Loucy (cell line): ENCODE results near the gene CAMKMT.
A peak's percentile ranks its signal among the peaks of the same experiment; 100 is the strongest.

Experiments
- H2AFZ ChIP-seq: fragments of 200-600 bp; sonication (generic); 2 replicates; pipeline ENCODE4 v1.6.0; 2016; ENCODE audit warnings: antibody characterized with exemption, mild to moderate bottlenecking, low read length, moderate library complexity
- H3F3A ChIP-seq: fragments of 200-600 bp; 2 replicates; pipeline ENCODE4 v1.6.0; 2016; ENCODE audit warnings: antibody characterized with exemption, low read depth, mild to moderate bottlenecking
- H3K27me3 ChIP-seq: fragments of 200-600 bp; sonication (generic); 2 replicates; pipeline ENCODE4 v1.6.1; 2014; ENCODE audit warnings: low read length, mild to moderate bottlenecking; ENCODE audit not compliant: insufficient read depth, poor library complexity, severe bottlenecking
- H3K36me3 ChIP-seq: fragments of 200-600 bp; sonication (generic); 2 replicates; pipeline ENCODE4 v1.6.1; 2016; ENCODE audit warnings: low read length; ENCODE audit not compliant: insufficient read depth
- H3K4me1 ChIP-seq: fragments of 200-600 bp; sonication (generic); 2 replicates; pipeline ENCODE4 v1.5.1; 2014; ENCODE audit warnings: low read length, mild to moderate bottlenecking; ENCODE audit not compliant: insufficient read depth, poor library complexity, severe bottlenecking
- H3K4me2 ChIP-seq: fragments of 200-600 bp; sonication (generic); 2 replicates; pipeline ENCODE4 v1.6.0; 2014; ENCODE audit warnings: antibody characterized with exemption, low read length, low read depth, mild to moderate bottlenecking; ENCODE audit not compliant: poor library complexity, severe bottlenecking
- H3K4me3 ChIP-seq: fragments of 200-600 bp; sonication (generic); 2 replicates; pipeline ENCODE4 v1.5.1; 2014; ENCODE audit warnings: low read length, mild to moderate bottlenecking, mixed read lengths; ENCODE audit not compliant: poor library complexity, severe bottlenecking
- H3K79me2 ChIP-seq: fragments of 200-600 bp; sonication (generic); 2 replicates; pipeline ENCODE4 v1.6.1; 2014; ENCODE audit warnings: low read length; ENCODE audit not compliant: insufficient read depth
- H3K9ac ChIP-seq: fragments of 200-600 bp; sonication (generic); 2 replicates; pipeline ENCODE4 v1.6.0; 2014; ENCODE audit warnings: mild to moderate bottlenecking, low read depth, low read length, moderate library complexity; ENCODE audit not compliant: poor library complexity, severe bottlenecking
- H3K9me2 ChIP-seq: fragments of 200-600 bp; sonication (generic); replicated peaks from 2 replicates; pipeline ENCODE4 v1.6.1; 2016; ENCODE audit warnings: low read depth, low read length, mixed read lengths
- H3K9me3 ChIP-seq: fragments of 200-600 bp; sonication (generic); 2 replicates; pipeline ENCODE4 v1.6.1; 2014; ENCODE audit warnings: mild to moderate bottlenecking, antibody characterized with exemption, low read length, low read depth; ENCODE audit not compliant: insufficient read depth
- H4K20me1 ChIP-seq: fragments of 200-600 bp; sonication (generic); 2 replicates; pipeline ENCODE4 v1.6.0; 2014; ENCODE audit warnings: antibody characterized with exemption, low read length, mild to moderate bottlenecking; ENCODE audit not compliant: insufficient read depth, poor library complexity, severe bottlenecking
- EZH2phosphoT487 ChIP-seq: fragments of 200-600 bp; IDR thresholded peaks from 2 replicates; pipeline ENCODE4 v1.6.1; 2018; ENCODE audit warnings: antibody characterized with exemption, mild to moderate bottlenecking, moderate library complexity, borderline replicate concordance
- TF ChIP-seq, protein P1 (sequence below): fragments of 200-600 bp; sonication (generic); conservative IDR thresholded peaks from 2 replicates; pipeline ENCODE4 v1.5.1; 2014; ENCODE audit warnings: mild to moderate bottlenecking, antibody characterized with exemption, low read length

The CAMKMT gene

DNA sequence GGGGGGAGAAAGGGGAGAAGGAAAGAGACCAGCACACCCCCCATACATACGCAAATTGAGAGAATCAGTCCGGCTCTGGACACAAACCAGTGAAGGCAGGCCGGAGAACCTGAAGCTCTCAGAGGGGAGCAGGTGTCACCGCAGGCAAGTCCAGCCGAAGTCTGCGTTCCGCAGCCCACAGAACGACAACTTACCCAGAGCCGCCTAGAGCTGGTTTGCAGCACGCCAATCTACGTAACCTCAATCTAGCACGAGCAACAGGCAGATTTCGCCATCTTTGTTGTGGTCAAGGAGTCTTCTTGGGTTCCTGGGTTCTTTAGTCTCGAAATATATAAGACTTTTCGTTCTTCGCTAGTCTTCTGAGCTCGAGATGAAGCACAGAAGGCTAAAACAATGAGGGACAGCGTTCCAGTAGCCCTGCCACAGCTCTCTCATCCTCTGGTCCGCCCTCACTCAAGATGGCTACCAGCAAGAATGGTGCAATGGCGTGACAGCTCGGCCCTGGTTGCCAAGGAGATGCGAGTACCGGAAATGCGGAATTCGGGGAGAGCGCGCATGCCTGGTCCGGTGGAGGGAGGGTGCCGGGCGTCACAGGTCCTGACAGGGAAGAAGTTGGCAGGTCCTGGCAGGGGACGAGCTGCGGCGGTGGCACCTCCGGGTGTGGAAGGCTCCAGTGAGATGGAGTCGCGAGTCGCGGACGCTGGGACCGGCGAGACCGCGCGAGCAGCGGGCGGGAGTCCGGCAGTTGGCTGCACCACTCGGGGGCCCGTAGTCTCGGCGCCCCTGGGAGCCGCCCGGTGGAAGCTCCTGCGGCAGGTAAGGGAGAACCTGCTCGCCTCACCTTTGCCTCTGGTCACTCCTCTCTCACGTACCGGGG lies at the start of gene CAMKMT, which contains the start of gene PREPL:
Gene CAMKMT, plus strand, starts transcription at position 618 of the 877 bp plus-strand sequence.
Gene PREPL, minus strand, starts transcription at position 165 of the 877 bp plus-strand sequence. CDS start 15,152 bp downstream, outside the sequence.
- Histone ChIP-seq H3K79me2 (peaks cover 23% of the 10 kb centered on the region; the same call in 1 of the 2 replicates), H3K27me3 (no peaks in the 10 kb centered on the region)

DNA sequence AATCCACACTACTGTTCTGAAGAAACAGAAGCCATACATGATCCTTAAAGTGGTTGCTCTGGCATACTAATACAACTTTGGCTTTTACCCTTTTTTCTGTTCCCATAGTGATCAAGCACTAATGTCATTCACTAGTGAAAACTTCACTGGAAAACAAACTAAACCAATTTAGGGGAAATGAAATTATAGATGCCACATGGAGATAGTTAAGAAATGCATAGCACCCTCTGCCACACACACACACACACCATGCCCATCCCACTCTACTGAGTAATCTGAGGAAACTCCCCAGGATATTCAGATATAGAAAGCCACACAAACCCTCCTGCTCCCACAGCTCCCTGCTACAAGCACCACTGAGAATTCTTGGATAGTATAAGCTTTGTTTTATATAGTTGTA lies 47.4 kb upstream of the CAMKMT start:
- Histone ChIP-seq H3K27me3 (no peaks in the 10 kb centered on the region), H3K4me2 (no peak overlapping the region), H3K9me2 (no peaks in the 10 kb centered on the region), H3K4me1 (no peaks in the 10 kb centered on the region), H3K36me3 (no peaks in the 10 kb centered on the region), H3K4me3 (no peak overlapping the region), H3F3A (no peaks in the 10 kb centered on the region), H3K79me2 (no peaks in the 10 kb centered on the region), H3K9me3 (peaks cover 19% of the 10 kb centered on the region), H3K9ac (no peak overlapping the region), H2AFZ (no peak overlapping the region), H4K20me1 (no peaks in the 10 kb centered on the region)
- no peak for TF ChIP-seq EZH2phosphoT487
- TF ChIP-seq, protein P1, sequence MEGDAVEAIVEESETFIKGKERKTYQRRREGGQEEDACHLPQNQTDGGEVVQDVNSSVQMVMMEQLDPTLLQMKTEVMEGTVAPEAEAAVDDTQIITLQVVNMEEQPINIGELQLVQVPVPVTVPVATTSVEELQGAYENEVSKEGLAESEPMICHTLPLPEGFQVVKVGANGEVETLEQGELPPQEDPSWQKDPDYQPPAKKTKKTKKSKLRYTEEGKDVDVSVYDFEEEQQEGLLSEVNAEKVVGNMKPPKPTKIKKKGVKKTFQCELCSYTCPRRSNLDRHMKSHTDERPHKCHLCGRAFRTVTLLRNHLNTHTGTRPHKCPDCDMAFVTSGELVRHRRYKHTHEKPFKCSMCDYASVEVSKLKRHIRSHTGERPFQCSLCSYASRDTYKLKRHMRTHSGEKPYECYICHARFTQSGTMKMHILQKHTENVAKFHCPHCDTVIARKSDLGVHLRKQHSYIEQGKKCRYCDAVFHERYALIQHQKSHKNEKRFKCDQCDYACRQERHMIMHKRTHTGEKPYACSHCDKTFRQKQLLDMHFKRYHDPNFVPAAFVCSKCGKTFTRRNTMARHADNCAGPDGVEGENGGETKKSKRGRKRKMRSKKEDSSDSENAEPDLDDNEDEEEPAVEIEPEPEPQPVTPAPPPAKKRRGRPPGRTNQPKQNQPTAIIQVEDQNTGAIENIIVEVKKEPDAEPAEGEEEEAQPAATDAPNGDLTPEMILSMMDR = no peak

More for the DNA sequence above, at the start of gene CAMKMT, which contains the start of gene PREPL:
- Histone ChIP-seq H2AFZ (peak within 1 kb of the TSS; percentile 95), H3F3A (0 out of 2 replicates have a peak, but pooled peaks cover 2% of the 10 kb centered on the region), H3K4me2 (peak within 1 kb of the TSS; percentile 95), H3K4me3 (peak within 1 kb of the TSS; percentile 81), H3K36me3 (no peaks in the 10 kb centered on the region), H3K4me1 (peaks cover 27% of the 10 kb centered on the region), H3K9me2 (no peaks in the 10 kb centered on the region), H4K20me1 (peaks cover 14% of the 10 kb centered on the region), H3K9ac (peak within 1 kb of the TSS; percentile 84), H3K9me3 (no peaks in the 10 kb centered on the region)
- TF ChIP-seq EZH2phosphoT487 = no peak
- TF ChIP-seq, protein P1 = no peak

DNA sequence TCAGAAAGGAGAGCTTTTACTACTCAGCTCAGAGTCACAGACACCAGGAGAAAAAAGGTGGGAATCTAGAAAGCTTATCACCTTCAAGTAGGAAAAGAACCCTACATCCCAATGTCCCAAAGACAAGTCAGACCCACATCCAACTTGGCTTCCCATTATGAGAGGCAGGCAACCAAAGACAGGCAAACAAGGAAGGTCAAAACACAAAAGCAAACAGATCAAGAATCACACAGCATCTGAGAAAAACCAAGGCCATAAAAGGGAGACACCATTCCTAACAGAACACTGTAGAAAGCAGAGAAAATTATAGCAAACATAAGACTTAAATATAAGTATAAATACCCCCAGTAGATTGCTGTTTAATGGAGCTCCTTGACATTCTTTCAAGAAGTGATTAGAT lies 45.8 kb upstream of the CAMKMT start:
- Histone ChIP-seq H3K4me3 (no peak overlapping the region), H3K4me2 (no peak overlapping the region), H4K20me1 (no peaks in the 10 kb centered on the region), H3K9me2 (no peaks in the 10 kb centered on the region), H3K9ac (no peak overlapping the region), H3K79me2 (no peaks in the 10 kb centered on the region), H3K4me1 (no peaks in the 10 kb centered on the region), H3F3A (no peaks in the 10 kb centered on the region), H3K36me3 (peaks cover 8% of the 10 kb centered on the region; the same call in 1 of the 2 replicates), H2AFZ (no peak overlapping the region), H3K9me3 (peaks cover 5% of the 10 kb centered on the region; the same call in 1 of the 2 replicates), H3K27me3 (no peaks in the 10 kb centered on the region)
- TF ChIP-seq, protein P1 = no peak
- no peak for TF ChIP-seq EZH2phosphoT487
